HG03354 (cell line): ENCODE results near the gene ST6GAL1.
A peak's percentile ranks its signal among the peaks of the same experiment; 100 is the strongest.

Source experiments
- ATAC-seq: cut with Tn5 transposase; IDR thresholded peaks from one replicate; pipeline ENCODE4 v1.9.1; 2021; ENCODE audit warnings: mild to moderate bottlenecking; ENCODE audit not compliant: unreplicated experiment, poor library complexity, severe bottlenecking

Gene ST6GAL1

DNA sequence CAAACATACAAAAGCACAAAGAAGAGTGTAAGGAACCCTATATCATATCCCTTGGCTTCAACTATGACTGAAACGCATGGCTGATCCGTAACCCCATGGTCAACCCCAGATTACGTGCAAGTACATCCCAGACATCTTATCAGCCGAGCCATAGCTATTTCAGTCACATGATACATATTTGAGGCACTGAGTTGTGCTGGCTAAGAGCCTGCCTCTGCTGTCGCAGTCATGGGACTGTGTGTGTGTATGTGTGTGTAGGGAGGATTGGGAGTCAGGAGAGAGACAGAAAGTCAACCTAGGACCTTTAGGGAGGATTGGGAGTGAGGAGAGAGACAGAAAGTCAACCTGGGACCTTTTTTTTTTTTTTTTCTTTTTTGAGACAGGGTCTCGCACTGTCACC is 8.4 kb downstream of the ST6GAL1 start:
- ATAC-seq: no peak

DNA sequence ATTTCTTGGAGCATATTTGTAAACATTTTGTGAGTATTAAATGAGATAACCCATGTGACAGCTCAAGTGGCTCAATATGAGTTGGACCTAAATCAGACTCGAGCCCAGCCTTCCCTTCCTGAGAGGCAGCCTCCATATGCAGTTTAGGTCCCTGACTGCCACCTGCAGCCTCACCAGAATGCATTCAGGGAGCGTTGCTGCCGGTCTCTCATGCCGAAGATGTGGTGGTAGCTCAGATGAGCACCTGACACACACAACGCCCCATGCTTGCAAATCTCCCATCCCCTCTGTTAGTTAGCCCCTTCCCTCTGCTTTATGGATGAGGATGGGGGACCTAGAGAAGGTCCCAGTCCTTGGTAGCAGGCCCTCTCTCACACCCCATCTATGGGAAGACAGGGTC is 9.2 kb downstream of the ST6GAL1 start:
- ATAC-seq: no peak

GRCh38 chr3:186940967-186941366 is 10.6 kb downstream of the ST6GAL1 start:
- ATAC-seq: no peak

- no peak for ATAC-seq
Measured at GRCh38 chr3:186942168-186942567, 11.8 kb downstream of the ST6GAL1 start.

DNA sequence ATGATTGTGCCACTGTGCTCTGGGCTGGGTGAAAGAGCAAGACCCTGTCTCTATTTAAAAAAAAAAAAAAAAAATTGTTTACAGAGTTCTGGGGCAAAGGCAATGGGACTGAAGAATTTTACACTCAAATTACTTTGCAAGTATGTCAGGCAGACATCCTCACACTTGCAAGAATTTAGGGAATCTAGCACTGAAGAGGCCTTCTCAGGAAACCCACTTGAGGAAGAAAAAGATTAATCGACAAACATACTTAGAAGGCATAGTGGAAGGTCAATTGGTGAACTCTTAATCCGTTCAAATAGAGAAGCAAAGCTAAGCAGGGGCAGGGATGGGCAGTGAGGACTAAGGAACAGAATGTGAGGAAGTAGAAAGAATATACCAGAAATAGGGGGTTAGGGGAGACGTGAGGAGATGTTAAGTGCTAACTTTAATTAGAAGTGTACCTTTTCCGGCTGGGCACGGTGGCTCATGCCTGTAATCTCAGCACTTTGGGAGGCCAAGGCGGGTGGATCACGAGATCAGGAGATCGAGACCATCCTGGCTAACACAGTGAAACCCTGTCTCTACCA is 15.0 kb downstream of the ST6GAL1 start:
- no peak for ATAC-seq

DNA sequence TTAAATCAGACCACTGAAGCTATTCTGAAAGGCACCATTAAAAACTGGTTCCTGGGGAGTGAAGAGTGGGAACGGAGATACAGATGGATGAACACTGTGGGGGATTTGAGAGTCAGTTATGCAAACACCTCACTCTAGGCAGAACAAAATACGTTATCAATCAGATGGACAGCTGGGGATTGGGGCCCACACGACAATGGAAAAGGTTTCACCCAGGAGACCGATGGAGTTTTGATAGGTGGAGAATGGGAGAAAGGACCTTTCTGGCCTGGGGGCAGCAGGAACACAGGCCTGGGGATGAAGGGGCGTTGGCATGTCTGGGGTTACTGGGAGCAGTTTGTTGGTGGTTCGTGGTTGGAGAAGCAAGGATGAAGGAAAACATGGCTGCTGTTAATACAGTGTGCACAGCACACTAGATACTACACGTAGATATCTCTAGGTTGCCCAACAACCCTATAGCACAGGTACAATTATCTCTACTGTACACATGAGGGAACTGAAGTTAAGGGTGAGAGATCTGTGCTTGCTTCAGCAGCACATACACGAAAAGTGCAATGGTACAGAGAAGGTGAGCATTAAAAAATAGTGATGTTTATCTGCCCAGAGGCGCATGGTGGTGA is 16.5 kb downstream of the ST6GAL1 start:
- ATAC-seq: peak; percentile 75

DNA sequence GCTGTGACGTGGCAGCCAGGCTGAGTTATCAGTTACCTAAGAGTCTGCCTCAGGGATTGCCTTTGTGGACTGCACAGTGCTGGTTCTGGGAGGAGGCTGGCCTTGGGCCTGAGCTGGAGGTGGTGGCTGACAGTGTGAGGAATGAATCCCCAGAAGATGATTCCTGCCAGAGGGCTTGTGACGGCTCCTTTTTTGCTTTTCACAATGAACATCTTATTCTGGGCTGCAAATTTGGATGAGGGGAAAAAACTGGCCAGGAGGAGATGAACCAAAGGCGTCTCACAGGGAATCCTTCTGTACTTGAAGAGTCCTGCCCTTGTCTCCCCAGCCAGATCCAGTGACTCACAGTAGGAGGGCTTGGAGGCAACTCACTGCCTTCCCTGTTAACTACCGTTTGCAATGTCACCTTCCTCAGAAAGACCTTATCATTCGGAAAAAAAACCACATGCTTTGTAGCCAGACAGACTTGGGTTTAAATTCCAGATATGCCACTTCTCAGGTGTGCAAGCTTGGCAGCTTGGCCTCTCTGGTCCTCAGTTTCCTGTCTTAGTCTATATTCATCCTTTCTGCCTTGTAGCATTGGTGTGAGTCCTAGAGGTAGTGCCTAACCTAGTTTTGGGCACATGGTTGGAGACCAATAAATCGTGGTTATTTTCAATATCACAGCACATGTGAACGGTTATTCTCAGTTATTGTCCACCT is 19.1 kb downstream of the ST6GAL1 start:
- no peak for ATAC-seq

GRCh38 chr3:186950402-186951093 is 20.2 kb downstream of the ST6GAL1 start:
- no peak for ATAC-seq

GRCh38 chr3:186951640-186952552 is 21.6 kb downstream of the ST6GAL1 start:
- no peak for ATAC-seq

DNA sequence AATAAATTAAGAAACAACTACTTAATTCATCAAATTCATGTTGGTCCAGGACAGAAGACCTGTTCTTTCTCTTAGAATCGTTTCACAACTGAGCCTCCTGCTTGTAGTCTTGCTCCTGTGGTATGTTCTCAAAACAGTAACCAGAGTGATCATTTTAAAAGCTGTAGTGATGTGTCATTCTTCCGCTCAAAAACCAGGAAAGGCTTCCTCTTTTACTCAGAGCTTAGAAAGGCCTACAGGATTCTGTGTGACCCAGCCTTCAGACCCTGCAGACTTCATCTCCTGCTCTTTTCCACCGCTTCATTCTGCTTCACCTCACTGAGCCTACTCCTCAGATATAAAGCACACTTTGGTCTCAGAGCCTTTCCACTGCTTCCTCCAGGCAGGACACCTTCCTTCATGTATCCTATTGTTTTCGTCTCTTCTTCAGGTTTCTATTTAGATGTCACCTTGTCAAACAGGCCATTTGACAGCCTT is 22.7 kb downstream of the ST6GAL1 start:
- no peak for ATAC-seq

- peak; percentile 67 for ATAC-seq
Measured at GRCh38 chr3:186953992-186954699, 23.8 kb downstream of the ST6GAL1 start.

GRCh38 chr3:186955898-186956696 is 25.8 kb downstream of the ST6GAL1 start:
- no peak for ATAC-seq

GRCh38 chr3:186959029-186959624 is 28.8 kb downstream of the ST6GAL1 start:
- ATAC-seq: no peak

DNA sequence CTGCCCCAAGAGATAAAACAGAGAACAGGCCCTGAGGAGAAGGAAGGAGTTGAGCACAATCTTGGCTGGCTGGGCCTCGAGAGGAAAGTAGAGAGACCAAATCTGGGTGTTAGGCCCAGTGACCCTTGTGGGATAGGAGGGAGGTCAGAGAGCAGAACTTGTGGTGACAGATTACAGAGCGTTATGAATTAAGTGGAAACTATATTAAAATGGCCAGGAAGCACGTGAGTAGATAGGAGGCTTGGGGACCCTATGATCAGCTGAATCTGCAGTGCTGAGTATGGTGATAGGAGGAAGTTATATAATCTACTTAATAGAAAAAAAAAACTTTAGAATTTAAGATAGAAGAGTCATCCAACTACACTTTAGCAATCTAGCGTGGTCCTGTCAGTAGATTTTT is 30.0 kb downstream of the ST6GAL1 start:
- no peak for ATAC-seq

GRCh38 chr3:186962445-186962844 is 32.1 kb downstream of the ST6GAL1 start:
- no peak for ATAC-seq

GRCh38 chr3:186963636-186964035 is 33.3 kb downstream of the ST6GAL1 start:
- ATAC-seq: no peak

DNA sequence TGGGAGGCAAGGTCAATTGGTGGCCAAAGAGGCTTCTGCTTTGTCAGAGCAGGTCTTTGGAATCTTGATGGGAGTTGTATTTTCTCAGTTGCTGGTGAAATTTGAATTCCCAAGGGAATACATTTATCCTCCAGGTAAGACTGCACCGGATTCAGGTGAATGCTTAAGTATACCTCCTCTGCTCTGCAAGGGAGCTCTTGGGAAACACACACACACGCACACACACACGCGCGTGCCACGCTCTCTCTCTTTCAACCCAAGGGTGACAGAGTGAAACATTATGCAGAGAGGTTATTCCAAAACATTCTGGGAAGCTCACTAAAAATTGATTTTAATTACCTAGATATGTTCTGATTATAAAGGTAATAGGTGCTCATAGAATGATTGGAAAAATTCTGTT is 33.7 kb downstream of the ST6GAL1 start:
- no peak for ATAC-seq

DNA sequence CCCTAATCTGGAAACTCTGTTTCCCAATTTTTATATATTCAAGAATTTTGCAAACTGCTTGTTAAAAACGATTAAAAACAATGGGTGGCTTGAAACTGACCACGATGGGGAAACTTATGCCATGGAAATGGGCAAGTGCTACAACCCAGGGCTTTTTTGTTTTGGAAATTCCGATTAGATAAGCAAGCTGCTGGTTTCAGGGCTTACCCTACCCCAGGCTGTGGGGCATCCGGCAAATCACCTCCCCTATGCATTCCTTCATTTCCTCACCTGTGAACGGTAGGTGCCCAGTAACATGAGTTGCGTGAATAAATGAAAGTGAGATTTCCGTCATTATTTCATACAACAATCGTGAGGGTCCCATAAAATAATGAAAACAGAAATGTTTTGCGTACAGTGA is 34.3 kb downstream of the ST6GAL1 start:
- ATAC-seq: no peak
